Uterus (tissue), 4 donors: ENCODE data around the gene AGPAT3. TPM values are rescaled to one million over a fixed set of nuclear protein-coding genes. Genes with fewer than 3 reads are reported as not detected.
A peak's percentile ranks its signal among the peaks of the same experiment; 100 is the strongest.

Experiments
- DNase-seq, 2 donors: peaks; one replicate each; pipeline ENCODE4 v3.0.0-alpha.2; 2019 to 2020
- H3K27ac ChIP-seq, 2 donors: fragments of 200-600 bp; sonication (generic); 1 replicate in 1 of 2; 2 replicates in 1 of 2; pipeline ENCODE4 v1.5.1; 2016 to 2018
- H3K27me3 ChIP-seq, 2 donors: fragments of 200-600 bp; sonication (generic); one replicate each; pipeline ENCODE4 v1.5.1; 2018 to 2019; ENCODE audit warnings: control low read depth in 1 of 2
- H3K36me3 ChIP-seq, 2 donors: fragments of 200-600 bp; sonication (generic); one replicate each; pipeline ENCODE4 v1.5.1; 2019; ENCODE audit warnings: control low read depth in 1 of 2
- H3K4me1 ChIP-seq, 2 donors: fragments of 200-600 bp; sonication (generic); one replicate each; pipeline ENCODE4 v1.5.1; 2018 to 2019; ENCODE audit warnings: control low read depth in 1 of 2
- H3K4me3 ChIP-seq, 2 donors: fragments of 200-600 bp; sonication (generic); 1 replicate in 1 of 2; 2 replicates in 1 of 2; pipeline ENCODE4 v1.5.1; 2018 to 2019; ENCODE audit warnings: mild to moderate bottlenecking in 1 of 2
- H3K9me3 ChIP-seq, 2 donors: fragments of 200-600 bp; sonication (generic); one replicate each; pipeline ENCODE4 v1.5.1; 2019; ENCODE audit warnings: control low read depth in 1 of 2
- POLR2A ChIP-seq, 2 donors: fragments of 450-650 bp; IDR thresholded peaks; one replicate each; pipeline ENCODE4 v1.6.1; 2016; ENCODE audit warnings: antibody characterized with exemption in 2 of 2, mild to moderate bottlenecking in 1 of 2, moderate library complexity in 1 of 2
- intact Hi-C: fragments of 100-400 bp; cut with DNase I; formaldehyde crosslinking; loops from one replicate; pipeline ENCODE4 v1.15.1; 2023; ENCODE audit warnings: low total_unique reads
- total RNA-seq, 4 donors: library from RNA; depleted of rRNA in 3 of 4; stranded (reverse); fragments of >200 nt in 3 of 4; gene quantifications; one replicate each; pipeline versions ENCODE4 v1.1.0 to v1.2.4, GENCODE V29; 2014 to 2023
- TF ChIP-seq, protein P1 (sequence below), 4 experiments: fragments of 200-600 bp in 2 of 4; fragments of 450-650 bp in 2 of 4; sonication (generic) in 2 of 4; IDR thresholded peaks; one replicate each; pipeline ENCODE4 v1.5.1; 2016 to 2019; ENCODE audit warnings: antibody characterized with exemption in 4 of 4, mild to moderate bottlenecking in 2 of 4, moderate library complexity in 1 of 4
- donor health status: DM: yes; HTN: yes; CAD: no.

Gene AGPAT3
- total RNA-seq, 4 donors from 2014 or later, result 6.8 to 43.4 (median 28.4) TPM

DNA sequence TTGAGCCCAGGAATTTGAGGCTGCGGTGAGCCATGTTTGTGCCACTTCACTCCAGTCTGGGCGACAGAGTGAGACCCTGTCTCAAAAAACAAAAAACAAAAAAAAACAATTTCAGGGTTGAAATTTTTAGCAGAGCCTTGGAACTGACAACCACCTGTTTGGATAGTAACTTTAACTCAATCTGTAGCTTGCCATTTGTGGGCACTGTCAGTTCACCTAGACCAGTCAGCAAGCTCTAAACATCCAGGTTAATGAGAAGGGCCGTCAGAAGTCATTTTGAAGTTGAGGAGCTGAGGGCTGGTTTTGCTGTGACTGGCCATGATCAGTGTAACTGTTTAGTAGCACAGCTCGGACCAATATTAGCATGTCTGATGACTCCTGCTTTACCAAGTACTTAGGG is 155.5 kb downstream of the AGPAT3 start:
- no peak overlapping the region for H3K27ac ChIP-seq
- no peaks in the 10 kb centered on the region for H3K27me3 ChIP-seq
- DNase-seq, result no peak
- TF ChIP-seq, protein P1, sequence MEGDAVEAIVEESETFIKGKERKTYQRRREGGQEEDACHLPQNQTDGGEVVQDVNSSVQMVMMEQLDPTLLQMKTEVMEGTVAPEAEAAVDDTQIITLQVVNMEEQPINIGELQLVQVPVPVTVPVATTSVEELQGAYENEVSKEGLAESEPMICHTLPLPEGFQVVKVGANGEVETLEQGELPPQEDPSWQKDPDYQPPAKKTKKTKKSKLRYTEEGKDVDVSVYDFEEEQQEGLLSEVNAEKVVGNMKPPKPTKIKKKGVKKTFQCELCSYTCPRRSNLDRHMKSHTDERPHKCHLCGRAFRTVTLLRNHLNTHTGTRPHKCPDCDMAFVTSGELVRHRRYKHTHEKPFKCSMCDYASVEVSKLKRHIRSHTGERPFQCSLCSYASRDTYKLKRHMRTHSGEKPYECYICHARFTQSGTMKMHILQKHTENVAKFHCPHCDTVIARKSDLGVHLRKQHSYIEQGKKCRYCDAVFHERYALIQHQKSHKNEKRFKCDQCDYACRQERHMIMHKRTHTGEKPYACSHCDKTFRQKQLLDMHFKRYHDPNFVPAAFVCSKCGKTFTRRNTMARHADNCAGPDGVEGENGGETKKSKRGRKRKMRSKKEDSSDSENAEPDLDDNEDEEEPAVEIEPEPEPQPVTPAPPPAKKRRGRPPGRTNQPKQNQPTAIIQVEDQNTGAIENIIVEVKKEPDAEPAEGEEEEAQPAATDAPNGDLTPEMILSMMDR (IDR thresholded peaks at IDR 0.05), result no peak
- TF ChIP-seq POLR2A (IDR thresholded peaks at IDR 0.05), result no peak
- no peaks in the 10 kb centered on the region for H3K9me3 ChIP-seq
- H3K4me1 ChIP-seq, result peaks cover 0 to 3% of the 10 kb centered on the region in 2 donors
- no peaks in the 10 kb centered on the region for H3K36me3 ChIP-seq
- intact Hi-C loops, result no loop called here
- H3K4me3 ChIP-seq, result no peak overlapping the region

DNA sequence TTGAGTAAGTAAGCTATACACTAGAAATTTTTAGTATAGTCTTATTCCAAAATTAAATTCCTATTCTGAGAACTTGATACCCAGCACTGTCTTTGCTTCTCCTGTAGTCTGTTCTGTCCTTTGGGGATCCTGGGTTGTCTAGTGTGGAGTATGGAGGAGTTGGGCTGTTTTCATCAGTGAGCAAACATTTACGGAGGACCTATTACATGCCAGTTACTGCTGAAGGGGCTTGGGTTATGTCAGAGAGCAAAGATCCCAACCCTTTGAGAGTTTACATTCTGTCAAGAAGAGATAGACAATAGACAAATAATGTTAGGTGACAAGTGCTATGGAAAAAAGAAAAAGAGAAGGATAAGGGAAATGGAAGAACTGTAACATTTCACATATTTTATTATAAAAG is 156.0 kb downstream of the AGPAT3 start:
- no peak for DNase-seq
- Histone ChIP-seq H3K27ac (no peak overlapping the region), H3K4me1 (peaks cover 0 to 3% of the 10 kb centered on the region in 2 donors)

DNA sequence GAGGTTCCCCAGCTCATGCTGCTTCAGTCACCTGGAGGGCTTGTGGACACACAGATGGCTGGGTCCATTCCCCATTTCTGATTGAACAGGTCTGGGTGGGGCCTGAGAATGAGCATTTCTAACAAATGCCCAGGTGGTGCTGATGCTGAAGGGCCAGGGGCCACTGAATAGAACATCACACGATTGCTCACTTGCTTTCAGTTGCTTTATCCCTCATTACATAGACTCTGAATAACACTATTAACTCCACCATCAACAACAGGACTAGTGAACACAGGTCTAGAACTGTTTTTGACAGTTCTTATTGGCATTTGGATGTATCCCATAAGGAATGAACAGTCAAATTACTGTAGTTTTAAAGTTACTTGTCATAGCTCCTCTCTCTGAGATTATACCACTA is 159.2 kb downstream of the AGPAT3 start:
- TF ChIP-seq, protein P1 (IDR thresholded peaks at IDR 0.05), result no peak
- no peak for TF ChIP-seq POLR2A (IDR thresholded peaks at IDR 0.05)
- Histone ChIP-seq H3K9me3 (no peaks in the 10 kb centered on the region), H3K36me3 (no peaks in the 10 kb centered on the region), H3K4me3 (no peak overlapping the region), H3K27me3 (no peaks in the 10 kb centered on the region), H3K4me1 (peaks cover 0 to 3% of the 10 kb centered on the region in 2 donors), H3K27ac (peak overlapping the region; percentile 42 to 60)
- intact Hi-C loops, result no loop called here
- DNase-seq, result no peak

More for the DNA sequence above, 156.0 kb downstream of the AGPAT3 start:
- no peaks in the 10 kb centered on the region for H3K9me3 ChIP-seq
- H3K27me3 ChIP-seq, result no peaks in the 10 kb centered on the region
- H3K4me3 ChIP-seq, result no peak overlapping the region
- TF ChIP-seq, protein P1 (IDR thresholded peaks at IDR 0.05), result no peak
- TF ChIP-seq POLR2A (IDR thresholded peaks at IDR 0.05), result no peak
- intact Hi-C loops, result no loop called here
- no peaks in the 10 kb centered on the region for H3K36me3 ChIP-seq

DNA sequence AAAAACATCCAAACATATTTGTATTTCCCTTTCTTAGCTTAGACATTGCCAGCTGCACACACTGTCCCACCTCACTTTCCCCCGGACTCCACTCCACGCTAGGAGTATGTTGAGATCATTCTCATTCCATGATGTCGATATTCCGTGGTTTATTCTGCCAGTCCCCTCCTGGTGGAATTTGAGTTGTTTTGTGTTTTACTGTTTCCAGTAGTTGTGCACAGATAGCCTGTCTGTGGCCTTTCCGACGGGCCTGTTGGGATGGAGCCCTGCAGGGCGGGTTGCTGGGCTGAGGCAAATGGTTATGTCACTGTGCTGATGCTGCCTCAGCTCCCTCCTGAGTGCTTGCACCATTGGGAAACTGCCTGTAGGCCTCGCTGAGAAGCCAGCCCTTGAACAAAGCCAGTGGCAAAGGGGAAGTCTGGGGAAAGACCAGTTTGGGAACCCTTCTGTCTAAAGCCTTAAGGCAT is 159.9 kb downstream of the AGPAT3 start:
- Histone ChIP-seq H3K4me1 (peaks cover 0 to 3% of the 10 kb centered on the region in 2 donors), H3K27ac (peak overlapping the region; percentile 42 to 60), H3K9me3 (no peaks in the 10 kb centered on the region), H3K27me3 (no peaks in the 10 kb centered on the region), H3K36me3 (no peaks in the 10 kb centered on the region), H3K4me3 (no peak overlapping the region)
- TF ChIP-seq, protein P1 (IDR thresholded peaks at IDR 0.05), result no peak
- TF ChIP-seq POLR2A (IDR thresholded peaks at IDR 0.05), result no peak
- intact Hi-C loops, result no loop called here
- DNase-seq, result peak; percentile 40 to 55

DNA sequence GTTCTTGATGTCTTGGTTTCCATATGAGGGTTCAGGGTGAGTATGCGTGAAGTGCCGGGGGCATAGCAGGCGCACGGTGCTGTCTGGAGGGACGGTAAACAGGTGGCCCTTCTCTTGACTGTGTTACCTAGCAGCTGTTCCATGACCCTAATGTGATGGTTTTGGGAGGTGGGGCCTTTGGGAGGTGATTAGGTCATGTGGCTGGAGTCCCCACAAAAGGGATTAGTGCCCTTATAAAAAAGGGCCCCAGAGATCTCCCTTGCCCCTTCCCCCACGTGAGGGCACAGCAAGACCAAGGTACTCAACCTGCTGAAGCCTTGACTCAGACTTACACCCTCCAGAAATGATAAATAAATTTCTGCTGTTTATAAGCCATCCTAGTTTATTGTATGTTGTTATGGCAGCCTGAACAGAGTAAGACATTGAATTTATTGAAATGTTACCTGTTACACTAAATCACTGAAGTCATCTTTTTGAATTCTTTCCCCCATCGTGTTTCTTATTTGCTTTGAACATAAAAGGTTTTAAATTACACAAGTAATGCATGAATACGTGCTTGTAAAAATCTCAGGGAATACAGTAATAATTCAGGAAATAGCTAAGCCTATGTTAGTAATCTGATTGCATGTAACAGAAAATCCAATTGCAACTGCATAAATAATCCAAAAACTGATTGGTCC is 162.7 kb downstream of the AGPAT3 start:
- no peak overlapping the region for H3K27ac ChIP-seq
- intact Hi-C loops, result no loop called here
- no peaks in the 10 kb centered on the region for H3K9me3 ChIP-seq
- no peak for TF ChIP-seq POLR2A (IDR thresholded peaks at IDR 0.05)
- TF ChIP-seq, protein P1 (IDR thresholded peaks at IDR 0.05), result no peak
- H3K4me1 ChIP-seq, result no peaks in the 10 kb centered on the region
- H3K27me3 ChIP-seq, result no peaks in the 10 kb centered on the region
- no peak for DNase-seq
- H3K4me3 ChIP-seq, result no peak overlapping the region
- H3K36me3 ChIP-seq, result no peaks in the 10 kb centered on the region
